HG02981 (cell line): ENCODE data around the gene AUTS2.

Experiments
- ATAC-seq: cut with Tn5 transposase; IDR thresholded peaks from one replicate; pipeline ENCODE4 v1.9.1; 2021; ENCODE audit warnings: mild to moderate bottlenecking, moderate library complexity; ENCODE audit not compliant: unreplicated experiment

Gene AUTS2

DNA sequence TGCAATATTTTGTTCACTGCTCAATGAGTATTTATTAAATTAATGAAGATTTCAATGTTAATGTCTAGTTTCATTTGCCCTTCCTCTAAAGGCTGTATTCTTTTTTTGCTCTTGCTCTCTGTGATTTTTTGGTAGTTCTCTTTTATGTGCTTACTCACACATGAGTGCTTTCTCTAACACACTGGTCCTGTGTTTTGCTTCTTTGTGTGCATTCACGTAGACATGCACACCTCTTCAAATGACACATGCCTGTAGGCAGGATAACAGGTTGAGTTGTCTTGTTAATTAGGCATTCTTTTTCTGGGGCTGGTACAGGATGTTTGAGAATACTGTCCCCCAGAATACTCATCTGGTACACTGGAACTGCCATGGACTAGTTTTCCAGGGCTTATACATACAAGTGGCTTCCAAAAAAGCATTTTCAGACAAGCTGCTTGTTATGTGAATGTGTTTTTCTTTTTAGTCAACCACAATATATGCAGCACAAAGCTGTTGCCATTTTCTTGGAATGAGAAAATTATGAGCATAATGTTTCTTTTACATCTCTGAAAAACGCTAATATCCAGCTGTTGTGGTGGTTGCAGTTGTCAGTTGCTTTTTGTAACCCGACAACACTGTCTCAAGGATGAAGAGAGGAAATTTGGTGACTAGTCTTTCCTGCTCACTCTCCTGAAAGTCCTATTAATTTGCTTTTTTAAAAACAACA lies 416.4 kb downstream of the AUTS2 start:
- no peak for ATAC-seq

DNA sequence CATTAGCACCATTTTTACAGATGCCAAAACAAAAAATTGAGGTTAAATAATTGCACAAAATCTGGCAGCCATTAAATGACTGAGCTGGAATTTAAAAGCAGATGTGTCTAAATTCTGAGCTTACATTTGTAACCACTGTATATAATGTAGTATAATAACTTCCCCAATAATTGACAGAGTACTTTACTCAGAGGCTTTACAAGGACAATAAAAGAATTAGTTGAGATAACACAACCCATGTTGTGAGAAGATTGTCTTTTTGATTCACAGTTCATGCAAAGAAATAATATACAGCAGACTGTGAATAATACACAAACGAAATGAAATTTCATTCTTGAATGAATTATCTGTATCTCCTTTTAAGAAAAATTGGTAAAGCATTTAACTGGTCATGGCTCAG lies 417.1 kb downstream of the AUTS2 start:
- ATAC-seq: no peak

GRCh38 chr7:70016044-70016770 lies 417.9 kb downstream of the AUTS2 start:
- ATAC-seq: no peak

DNA sequence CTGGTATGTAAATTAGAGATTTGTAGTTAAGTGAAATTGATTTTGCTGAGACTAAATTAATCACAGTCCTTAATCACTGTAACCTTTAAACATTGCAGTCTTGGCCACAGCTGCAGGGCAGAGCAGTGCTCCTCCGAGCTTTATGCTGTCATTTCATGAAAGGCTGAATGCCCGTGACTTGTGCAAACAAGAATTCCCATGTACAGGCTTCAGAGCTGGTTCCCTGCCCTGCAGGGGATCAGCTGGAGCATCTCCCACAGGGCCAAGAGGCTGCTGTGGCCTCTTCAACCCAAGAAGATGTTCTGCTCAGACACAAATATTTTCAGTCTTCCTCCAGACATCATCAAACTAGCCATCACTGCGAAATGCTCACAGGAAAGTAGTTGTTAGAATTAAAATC lies 419.1 kb downstream of the AUTS2 start:
- no peak for ATAC-seq

GRCh38 chr7:70018700-70019099 lies 420.4 kb downstream of the AUTS2 start:
- ATAC-seq: no peak

DNA sequence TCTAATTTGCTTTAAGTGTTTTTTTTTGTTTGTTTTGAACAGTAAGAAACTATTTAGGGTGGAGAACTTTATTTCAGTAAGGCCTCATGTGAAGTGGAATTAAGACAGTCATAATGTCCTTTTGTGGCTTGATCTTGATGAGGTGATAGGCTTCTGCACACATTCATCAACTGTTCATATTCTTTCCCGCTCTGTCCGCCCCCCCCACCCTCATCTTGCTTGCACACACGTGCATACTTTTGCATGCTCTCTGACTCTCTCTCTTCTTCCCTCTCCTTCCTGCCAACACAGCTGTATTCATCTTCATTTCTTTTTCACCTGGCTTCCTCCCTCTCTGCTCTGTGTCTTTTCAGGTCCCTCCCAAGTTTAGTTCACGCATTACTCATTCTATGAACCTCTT lies 429.6 kb downstream of the AUTS2 start:
- ATAC-seq: no peak

DNA sequence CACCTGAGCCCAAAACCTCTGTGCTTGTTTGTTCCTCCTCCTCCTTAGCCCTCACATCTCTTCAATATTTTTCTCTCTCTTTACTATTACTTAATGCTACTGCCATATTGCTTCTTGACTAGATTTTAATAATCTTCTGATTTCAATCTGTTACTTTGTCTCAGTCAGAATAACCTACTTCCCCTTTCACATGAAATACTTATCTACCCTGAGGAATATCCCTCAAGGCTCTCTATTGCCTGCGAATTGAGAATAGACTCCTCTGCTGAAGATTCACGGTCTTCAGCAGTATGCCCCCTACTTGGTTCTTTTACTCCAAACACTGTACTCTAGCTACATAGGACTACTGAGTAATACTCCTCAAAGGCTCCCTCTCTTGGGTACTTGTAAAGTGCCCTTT lies 430.3 kb downstream of the AUTS2 start:
- ATAC-seq: no peak

GRCh38 chr7:70029993-70030392 lies 431.7 kb downstream of the AUTS2 start:
- no peak for ATAC-seq

GRCh38 chr7:70030745-70031144 lies 432.5 kb downstream of the AUTS2 start:
- no peak for ATAC-seq

- ATAC-seq: no peak
Observed at GRCh38 chr7:70031245-70031644, 433.0 kb downstream of the AUTS2 start.

DNA sequence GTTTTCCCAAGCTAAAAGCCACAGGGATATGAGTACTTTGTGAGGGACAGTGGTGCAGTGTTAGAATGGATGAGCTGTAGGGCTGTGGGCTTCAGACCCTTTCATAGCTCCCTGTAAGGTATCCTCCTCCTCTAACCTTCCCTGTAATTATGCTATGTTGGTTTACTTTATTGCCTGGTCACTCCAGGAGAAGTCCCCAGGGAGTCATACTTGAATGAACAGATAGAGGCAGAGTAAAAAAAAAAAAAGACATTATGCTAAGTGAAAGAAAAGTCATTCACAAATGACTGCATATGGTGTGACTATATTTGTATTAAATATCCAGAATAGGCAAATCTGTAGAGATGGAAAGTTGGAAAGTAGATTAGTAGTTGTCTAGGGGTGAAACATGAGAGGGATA lies 434.4 kb downstream of the AUTS2 start:
- ATAC-seq: no peak

DNA sequence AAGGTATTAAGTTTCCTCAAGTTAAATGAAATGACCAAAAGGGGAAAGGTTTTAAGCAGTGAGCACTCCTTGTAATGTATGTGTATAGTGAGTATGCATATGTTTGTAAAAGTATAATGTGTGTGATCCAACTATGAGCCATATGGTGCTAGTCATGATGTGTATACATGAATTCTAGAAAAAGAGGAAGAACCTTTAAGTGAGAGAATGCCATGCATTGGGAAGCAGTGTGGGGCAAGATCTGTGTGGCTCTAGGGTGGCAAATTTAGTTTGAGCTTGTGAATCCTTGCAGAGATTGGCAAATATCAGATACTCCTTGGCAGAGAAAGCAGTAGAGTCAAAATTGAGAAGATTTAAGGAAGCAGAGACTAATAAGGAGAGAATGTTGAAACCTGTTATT lies 435.0 kb downstream of the AUTS2 start:
- no peak for ATAC-seq

GRCh38 chr7:70034999-70035398 lies 436.7 kb downstream of the AUTS2 start:
- ATAC-seq: no peak

DNA sequence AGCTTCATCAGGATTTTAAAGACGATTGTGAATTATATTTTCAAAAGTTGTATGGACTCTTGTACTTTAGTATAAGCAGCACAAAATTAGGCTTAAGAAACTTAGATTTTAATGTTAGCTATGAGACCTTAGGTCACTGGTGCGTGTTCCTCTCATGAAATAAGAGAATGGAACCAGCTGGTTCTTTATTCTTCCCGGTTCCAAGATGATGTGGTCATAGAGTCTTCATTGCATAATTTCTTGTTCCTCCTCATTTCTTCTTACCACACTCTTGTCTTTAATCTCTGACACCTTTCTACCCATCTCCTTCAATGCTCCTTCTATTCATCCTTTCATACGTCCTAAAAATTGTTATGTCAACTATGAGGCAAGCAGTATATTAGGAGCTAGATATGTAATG lies 437.2 kb downstream of the AUTS2 start:
- ATAC-seq: no peak

- no peak for ATAC-seq
Observed at GRCh38 chr7:70035955-70036354, 437.7 kb downstream of the AUTS2 start.

- no peak for ATAC-seq
Observed at GRCh38 chr7:70036695-70037094, 438.4 kb downstream of the AUTS2 start.

- no peak for ATAC-seq
Observed at GRCh38 chr7:70037171-70037933, 439.1 kb downstream of the AUTS2 start.

GRCh38 chr7:70040051-70040450 lies 441.8 kb downstream of the AUTS2 start:
- no peak for ATAC-seq

DNA sequence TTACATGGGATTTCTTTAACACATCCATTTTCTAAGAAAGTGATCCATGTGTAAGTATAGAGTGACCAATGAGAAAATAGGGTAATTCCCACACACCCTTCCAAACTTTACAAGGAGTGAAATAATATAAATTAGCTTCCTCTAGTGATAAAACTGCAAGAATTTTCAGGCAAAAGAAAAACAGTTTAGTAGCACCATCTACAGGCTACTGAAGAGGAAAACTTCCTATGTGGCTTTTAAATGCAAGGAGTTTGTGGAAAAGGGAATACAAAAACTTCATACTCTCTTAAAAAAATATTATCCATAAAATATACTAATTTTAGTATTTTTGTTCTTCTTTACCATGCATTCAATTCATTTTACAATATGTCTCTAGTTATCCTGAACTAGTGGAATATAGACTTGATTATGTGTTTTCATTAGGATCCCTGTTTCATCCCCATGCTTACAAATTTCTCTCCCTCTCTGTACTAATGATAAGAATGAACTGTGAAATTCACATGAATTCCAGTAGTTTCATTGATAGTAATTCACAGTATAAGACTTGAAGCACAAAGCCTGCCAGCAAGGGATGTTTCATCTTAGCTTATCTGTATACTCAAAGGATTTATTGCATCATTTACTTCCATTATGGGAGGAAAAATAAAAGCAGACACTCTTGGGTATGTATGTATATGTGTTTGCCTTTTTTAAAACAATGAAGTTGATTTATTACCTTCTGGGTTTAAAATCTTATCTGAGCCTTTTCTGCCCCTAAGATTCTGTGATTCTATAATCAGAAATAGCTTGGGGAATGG lies 442.9 kb downstream of the AUTS2 start:
- no peak for ATAC-seq

- ATAC-seq: no peak
Observed at GRCh38 chr7:70042533-70042932, 444.3 kb downstream of the AUTS2 start.

DNA sequence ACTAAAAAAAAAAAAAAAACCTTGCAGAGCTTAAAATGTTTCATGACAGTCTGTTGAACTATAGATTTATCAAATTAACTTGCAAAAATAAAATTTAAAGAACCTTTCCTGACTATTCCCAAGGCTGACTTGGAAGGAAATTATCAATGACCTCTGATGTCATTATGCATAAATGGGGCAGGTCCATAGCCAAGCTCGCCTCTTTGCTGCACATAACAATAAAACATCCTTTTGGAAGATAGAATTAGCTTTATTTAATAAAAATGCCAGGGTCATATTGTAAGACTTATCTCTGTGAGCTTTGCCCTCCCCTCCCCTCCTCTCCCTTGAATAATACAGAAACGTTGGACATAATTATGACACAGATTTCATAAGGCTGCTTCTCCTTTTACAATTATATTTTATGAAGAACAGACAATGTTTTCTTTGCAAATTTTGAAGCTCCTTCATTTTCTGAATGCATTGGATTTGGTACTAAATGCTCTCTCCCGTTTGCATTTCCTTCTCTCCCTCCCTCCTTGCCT lies 444.8 kb downstream of the AUTS2 start:
- ATAC-seq: no peak
